ENCODE results near the gene CEP85L. TPM values are rescaled to one million over a fixed set of nuclear protein-coding genes. Genes with fewer than 3 reads are reported as not detected.

The CEP85L gene
- total and polyA plus RNA-seq, 2 of the 4 experiments (the other 2 are of a cell fraction): 2.3 to 25.6 TPM

DNA sequence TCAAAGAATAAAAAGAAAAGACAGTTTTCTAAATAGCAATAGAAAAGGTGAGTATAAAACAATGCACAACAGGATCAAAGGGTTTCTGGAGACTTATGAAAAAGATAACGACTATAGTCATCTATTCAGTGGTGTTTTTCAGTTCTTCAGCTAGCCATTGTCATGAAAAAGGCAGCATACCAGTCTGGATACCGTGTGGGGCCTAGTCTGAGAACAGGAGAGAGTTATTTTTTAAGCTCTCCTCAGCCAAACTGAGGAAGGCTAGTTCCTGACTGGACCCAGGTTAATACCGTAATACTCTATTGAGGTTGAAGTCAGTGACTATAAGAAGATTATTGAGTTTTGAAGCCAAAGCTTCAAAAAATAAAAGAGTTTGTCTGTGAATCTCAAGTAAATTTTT lies 53.8 kb downstream of the CEP85L start:
- Histone ChIP-seq H2BK15ac (ENCODE audit: low read depth, low read length) (no peak overlapping the region), H3K4me3 (ENCODE audit: insufficient read depth, low read depth, low read length) (no peak overlapping the region), H3K9ac (ENCODE audit: low read depth, low read length) (no peak overlapping the region), H3K9me3 (ENCODE audit: control insufficient read depth, insufficient read depth, low read length) (no peaks in the 10 kb centered on the region), H3K23ac (ENCODE audit: low read depth, low read length) (no peak overlapping the region), H4K91ac (ENCODE audit: insufficient read depth, low read depth, low read length) (no peak overlapping the region), H2AK5ac (ENCODE audit: low read depth, low read length) (no peak overlapping the region), H3K56ac (ENCODE audit: extremely low read depth, insufficient read depth, low read length) (no peak overlapping the region), H4K20me1 (ENCODE audit: insufficient read depth, low read length) (peaks cover 9% of the 10 kb centered on the region; the same call in 1 of the 2 replicates), H2BK5ac (ENCODE audit: low read depth, low read length, poor library complexity, severe bottlenecking) (no peak overlapping the region), H3K18ac (ENCODE audit: low read depth, low read length) (no peak overlapping the region), H3K79me1 (ENCODE audit: low read depth in 1 of 2, low read length in 2 of 2) (peaks cover 25 to 26% of the 10 kb centered on the region in 2 experiments), H3K4ac (ENCODE audit: low read depth, low read length) (no peak overlapping the region), H3K9me1 (ENCODE audit: insufficient read depth, low read length) (no peaks in the 10 kb centered on the region), H2BK120ac (ENCODE audit: low read depth, low read length) (no peak overlapping the region), H3K4me1 (ENCODE audit: control insufficient read depth, insufficient read depth, low read length) (no peaks in the 10 kb centered on the region), H3K27ac (ENCODE audit: insufficient read depth, low read length) (no peak overlapping the region), H2BK20ac (ENCODE audit: low read depth, low read length) (no peak overlapping the region), H3K14ac (replicated peaks; ENCODE audit: low read depth, low read length) (no peak overlapping the region), H2AFZ (replicated peaks; ENCODE audit: low read length, poor library complexity) (no peak overlapping the region), H4K8ac (ENCODE audit: low read depth in 2 of 2, low read length in 2 of 2) (no peak overlapping the region), H3K36me3 (ENCODE audit: control insufficient read depth, insufficient read depth, low read length) (no peaks in the 10 kb centered on the region), H3K27me3 (ENCODE audit: control insufficient read depth, insufficient read depth, low read length) (no peaks in the 10 kb centered on the region), H3K4me2 (ENCODE audit: low read depth, low read length) (no peak overlapping the region), H2AK9ac (replicated peaks; ENCODE audit: low read depth, low read length, poor library complexity) (no peak overlapping the region), H4K5ac (ENCODE audit: low read depth, low read length) (no peak overlapping the region)
- ChIA-PET CTCF (interaction anchor here (0.6 to 1.8 kb wide), 2 partner anchors 9 kb away, joined by 3 to 4 read pairs; no protein-coding TSS in a partner anchor), POLR2A (ENCODE audit: unreplicated experiment) (no interaction called here)
- no TSS peak for BruUV-seq (replicated peaks)
- no peak for ATAC-seq (ENCODE audit: low read depth)
- dilution Hi-C loops (cut with HindIII; ENCODE audit: low sequenced_read_pairs, unreplicated experiment) (no loop called here), intact Hi-C loops (cut with micrococcal nuclease) (no loop called here), in situ Hi-C loops (cut with MboI; ENCODE audit: low sequenced_read_pairs) (no loop called here)
- 50% methylated on average over 1 of the region's 3 CpGs; no CpG with 5 or more reads in 1 of the 2 experiments for WGBS, 2 experiments (ENCODE audit: extremely low coverage in 2 of 2, insufficient read length in 1 of 2)
- TF ChIP-seq NFE2L2 (IDR thresholded peaks at IDR 0.05; ENCODE audit: low read depth, low read length) (no peak), CHD1 (IDR thresholded peaks at IDR 0.05; ENCODE audit: low read depth, low read length) (no peak), FOS (IDR thresholded peaks at IDR 0.05; ENCODE audit: low read depth, low read length) (no peak), MXI1 (IDR thresholded peaks at IDR 0.05; ENCODE audit: borderline replicate concordance, low read depth, low read length) (no peak), MAZ (IDR thresholded peaks at IDR 0.05; ENCODE audit: borderline replicate concordance, low read depth, low read length) (no peak), BHLHE40 (IDR thresholded peaks at IDR 0.05; ENCODE audit: low read depth, low read length) (no peak), RAD21 (IDR thresholded peaks at IDR 0.05; ENCODE audit: low read length) (no peak), MAFK (IDR thresholded peaks at IDR 0.05; ENCODE audit: low read depth, low read length) (no peak), RCOR1 (IDR thresholded peaks at IDR 0.05; ENCODE audit: insufficient replicate concordance, low read length) (no peak), POLR2A (IDR thresholded peaks at IDR 0.05; ENCODE audit: low read depth, low read length) (no peak)
- DNase-seq: no peak
